ENCODE results near the gene CEP97. TPM values are rescaled to one million over a fixed set of nuclear protein-coding genes. Genes with fewer than 3 reads are reported as not detected.
A peak's percentile ranks its signal among the peaks of the same experiment; 100 is the strongest.

CEP97 gene
- total RNA-seq, 6 experiments from 2014 or later, result 10.6 to 17.4 (median 14.0) TPM

DNA sequence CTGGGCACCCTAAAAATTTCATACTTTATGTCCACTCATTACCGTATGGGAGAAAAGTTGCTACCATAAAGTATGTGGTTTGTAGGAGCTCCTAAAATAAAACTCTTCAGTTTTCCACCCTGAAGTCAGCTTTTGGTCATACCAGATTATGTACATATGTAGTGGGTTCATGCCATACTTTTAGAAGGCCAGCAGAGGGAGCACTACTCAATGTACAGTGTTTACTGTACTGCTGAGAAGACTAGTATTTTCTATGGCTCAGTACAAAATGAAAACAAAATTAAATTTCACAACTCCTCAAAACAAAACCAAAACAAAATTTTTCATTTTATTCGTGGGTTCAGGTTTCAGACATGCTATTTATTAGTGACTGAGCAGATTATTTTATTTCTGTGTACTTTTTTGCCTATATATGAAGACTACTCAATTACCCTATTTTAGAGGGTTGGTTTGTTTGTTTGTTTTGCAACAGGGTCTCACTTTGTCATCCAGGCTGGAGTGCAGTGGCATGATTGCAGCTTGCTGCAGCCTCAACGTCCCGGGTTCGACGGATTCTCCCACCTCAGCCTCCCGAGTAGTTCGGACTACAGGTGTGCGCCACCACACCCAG lies 78.9 kb downstream of the CEP97 start:
- Mint-ChIP-seq H3K9me3 (no peaks in the 10 kb centered on the region), H3K36me3 (ENCODE audit: low read depth) (0 out of 2 replicates have a peak, but pooled peaks cover 9% of the 10 kb centered on the region), H3K4me3 (no peak overlapping the region), H3K4me1 (ENCODE audit: low read depth) (peaks cover 9% of the 10 kb centered on the region), H3K27ac (no peak overlapping the region), H3K27me3 (ENCODE audit: insufficient read depth) (no peaks in the 10 kb centered on the region; the same call in 1 of the 2 replicates)
- peak; percentile 62 for DNase-seq
- TF ChIP-seq CTCF (IDR thresholded peaks at IDR 0.05), result peak; percentile 95

DNA sequence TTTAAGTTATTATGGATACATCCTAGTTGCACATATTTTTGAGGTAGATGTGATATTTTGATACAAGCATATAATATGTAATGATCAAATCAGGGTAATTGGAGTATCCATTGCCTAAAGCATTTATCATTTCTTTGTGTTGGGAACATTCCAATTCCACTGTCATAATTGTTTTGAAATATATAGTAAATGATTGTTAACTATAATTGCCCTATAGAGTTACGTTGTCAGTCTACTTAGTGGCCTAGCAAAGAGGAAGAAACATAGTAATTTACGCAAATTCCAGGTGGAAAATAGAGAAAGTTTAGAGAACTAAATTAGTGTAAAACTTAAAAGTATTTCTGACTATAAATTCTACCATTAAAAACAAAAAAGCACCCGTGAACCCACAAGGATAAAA lies 79.5 kb downstream of the CEP97 start:
- H3K4me3 Mint-ChIP-seq, result no peak overlapping the region
- H3K27ac Mint-ChIP-seq, result no peak overlapping the region
- H3K27me3 Mint-ChIP-seq (ENCODE audit: insufficient read depth), result no peaks in the 10 kb centered on the region; the same call in 1 of the 2 replicates

DNA sequence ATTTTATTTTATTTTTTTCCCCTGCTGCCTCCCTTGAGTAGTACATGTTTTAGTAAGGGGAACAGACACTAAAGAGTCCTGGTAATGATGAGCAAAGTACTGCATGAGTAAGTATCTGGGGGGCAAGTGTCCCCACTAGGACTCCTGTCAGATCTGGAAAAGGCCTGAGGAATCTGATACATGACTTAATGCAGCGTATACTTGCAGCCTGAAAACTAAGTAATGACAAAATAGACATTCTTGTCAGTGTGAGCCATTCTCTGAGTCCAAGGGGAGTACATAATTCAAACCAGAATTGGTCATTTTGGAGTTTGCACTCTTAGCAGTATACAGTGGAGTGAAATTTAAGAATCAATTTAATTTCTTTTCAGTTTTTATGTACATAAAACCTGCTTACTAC lies 82.1 kb downstream of the CEP97 start:
- Mint-ChIP-seq H3K27ac (peak overlapping the region; percentile 65), H3K9me3 (no peaks in the 10 kb centered on the region), H3K36me3 (ENCODE audit: low read depth) (peaks cover 15% of the 10 kb centered on the region), H3K27me3 (ENCODE audit: insufficient read depth) (no peaks in the 10 kb centered on the region), H3K4me1 (ENCODE audit: low read depth) (peaks cover 29% of the 10 kb centered on the region), H3K4me3 (no peak overlapping the region)
- no peak for TF ChIP-seq CTCF (IDR thresholded peaks at IDR 0.05)
- no peak for DNase-seq

More for the DNA sequence above, 79.5 kb downstream of the CEP97 start:
- Mint-ChIP-seq H3K4me1 (ENCODE audit: low read depth) (peaks cover 11% of the 10 kb centered on the region), H3K36me3 (ENCODE audit: low read depth) (0 out of 2 replicates have a peak, but pooled peaks cover 9% of the 10 kb centered on the region), H3K9me3 (no peaks in the 10 kb centered on the region)
- TF ChIP-seq CTCF (IDR thresholded peaks at IDR 0.05), result no peak
- DNase-seq, result no peak

- Mint-ChIP-seq H3K4me3 (no peak overlapping the region), H3K27me3 (ENCODE audit: insufficient read depth) (no peaks in the 10 kb centered on the region), H3K27ac (no peak overlapping the region), H3K9me3 (no peaks in the 10 kb centered on the region), H3K36me3 (ENCODE audit: low read depth) (peaks cover 15% of the 10 kb centered on the region), H3K4me1 (ENCODE audit: low read depth) (peaks cover 29% of the 10 kb centered on the region)
- no peak for TF ChIP-seq CTCF (IDR thresholded peaks at IDR 0.05)
- DNase-seq, result no peak
Observed at GRCh38 chr3:101807888-101808287, 83.5 kb downstream of the CEP97 start.

DNA sequence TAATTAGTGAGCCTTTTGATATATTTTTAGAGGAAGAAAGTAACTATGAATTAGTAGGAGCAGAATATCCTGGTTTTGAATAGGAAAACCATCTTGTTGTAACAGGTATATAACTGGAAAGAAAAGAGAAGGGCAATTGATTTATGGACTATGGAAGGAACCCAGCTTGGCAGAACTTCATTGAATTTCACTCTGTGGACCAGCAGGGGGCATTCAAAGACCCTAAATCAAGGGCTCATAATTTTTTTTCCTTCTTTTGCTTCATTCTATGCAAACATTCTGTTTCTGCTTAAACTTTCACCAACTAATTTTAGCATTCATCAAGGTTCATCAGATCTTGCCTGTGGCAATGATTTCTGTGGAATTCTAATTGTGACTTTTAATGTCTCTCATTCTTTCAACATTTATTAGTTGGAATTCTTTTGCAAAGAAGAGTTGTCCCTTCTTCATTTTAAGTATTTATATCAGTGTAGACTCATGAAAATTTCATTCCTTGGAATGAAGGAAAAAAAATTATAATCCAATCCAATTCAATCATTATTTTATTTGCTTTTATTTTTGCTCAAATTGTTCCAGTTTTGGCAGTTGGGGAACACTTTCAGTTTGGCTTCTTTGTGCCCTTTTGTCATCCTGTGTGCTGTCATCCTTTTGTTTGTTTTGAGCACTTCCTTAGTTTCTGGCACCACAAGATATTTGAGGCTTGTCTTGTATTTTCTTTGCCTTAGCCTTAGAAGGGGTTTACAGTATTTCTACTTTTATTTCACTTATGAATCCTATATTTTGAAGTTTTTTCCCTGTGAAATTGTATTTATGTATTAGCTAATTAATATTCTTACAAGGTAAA lies 85.0 kb downstream of the CEP97 start:
- no peaks in the 10 kb centered on the region for H3K9me3 Mint-ChIP-seq
- peak; percentile 86 for TF ChIP-seq CTCF (IDR thresholded peaks at IDR 0.05)
- peak overlapping the region; percentile 84 for H3K27ac Mint-ChIP-seq
- H3K4me1 Mint-ChIP-seq (ENCODE audit: low read depth), result peaks cover 43% of the 10 kb centered on the region
- no peaks in the 10 kb centered on the region for H3K27me3 Mint-ChIP-seq (ENCODE audit: insufficient read depth)
- DNase-seq, result peak; percentile 49
- peaks cover 12% of the 10 kb centered on the region for H3K36me3 Mint-ChIP-seq (ENCODE audit: low read depth)
- peak overlapping the region; percentile 60 for H3K4me3 Mint-ChIP-seq

All from HFFc6 (cell line).